Activated T-helper 17 cell treated with anti-CD3 and anti-CD28 coated beads, Interleukin-2, amount 50 U/mL, for 72 hours (primary cell): ENCODE data around the gene SLC6A7. TPM values are rescaled to one million over a fixed set of nuclear protein-coding genes. Genes with fewer than 3 reads are reported as not detected.

Experiments used
- ATAC-seq: fragments of 150-1000 bp; cut with Tn5 transposase; replicated peaks from 2 replicates; pipeline ENCODE4 v1.10.0; 2021; ENCODE audit warnings: mild to moderate bottlenecking, moderate library complexity
- H3K27ac Mint-ChIP-seq: one replicate; pipeline ENCODE4 v1.8.0; 2022; ENCODE audit warnings: mixed read lengths
- H3K27me3 Mint-ChIP-seq: one replicate; pipeline ENCODE4 v1.8.0; 2022; ENCODE audit warnings: mixed read lengths
- H3K36me3 Mint-ChIP-seq: one replicate; pipeline ENCODE4 v1.8.0; 2022; ENCODE audit warnings: low read depth, mild to moderate bottlenecking, mixed read lengths
- H3K4me1 Mint-ChIP-seq: one replicate; pipeline ENCODE4 v1.8.0; 2022; ENCODE audit warnings: mixed read lengths
- H3K4me3 Mint-ChIP-seq: one replicate; pipeline ENCODE4 v1.8.0; 2022; ENCODE audit warnings: mild to moderate bottlenecking, mixed read lengths
- H3K9me3 Mint-ChIP-seq: one replicate; pipeline ENCODE4 v1.8.0; 2022; ENCODE audit warnings: mixed read lengths
- total RNA-seq, 2 donors: library from RNA; stranded (reverse); gene quantifications; one replicate each; pipeline ENCODE4 v1.2.3, GENCODE V29; 2022

Gene SLC6A7
- total RNA-seq, 2 donors from 2014 or later = not detected

- no peak overlapping the region for H3K27ac Mint-ChIP-seq
- no peaks in the 10 kb centered on the region for H3K4me1 Mint-ChIP-seq
- peaks cover 5% of the 10 kb centered on the region for H3K27me3 Mint-ChIP-seq
- no peaks in the 10 kb centered on the region for H3K36me3 Mint-ChIP-seq
- H3K9me3 Mint-ChIP-seq = no peaks in the 10 kb centered on the region
- no peak overlapping the region for H3K4me3 Mint-ChIP-seq
- no peak for ATAC-seq
Measured at GRCh38 chr5:150251504-150251903, 61.6 kb downstream of the SLC6A7 start.

DNA sequence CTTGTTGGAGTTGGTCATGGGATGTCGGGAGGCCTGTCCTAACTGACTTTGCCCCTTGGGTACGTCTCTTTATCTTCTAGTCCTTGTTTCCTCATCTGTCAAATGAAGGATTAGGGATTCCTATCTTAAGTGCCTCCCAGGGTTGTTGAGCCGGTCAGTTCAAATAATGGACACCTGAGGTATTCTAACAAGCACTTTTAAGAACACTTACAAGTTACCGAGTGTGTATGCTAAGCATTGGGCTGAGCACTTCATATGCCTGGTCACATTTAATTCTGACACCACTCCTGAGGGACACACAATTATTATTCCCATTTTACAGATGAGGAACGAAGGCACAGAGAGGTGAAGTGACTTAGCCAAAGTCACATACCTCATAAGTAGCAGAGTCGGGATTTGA, 62.6 kb downstream of the SLC6A7 start:
- no peaks in the 10 kb centered on the region for H3K4me1 Mint-ChIP-seq
- peaks cover 5% of the 10 kb centered on the region for H3K27me3 Mint-ChIP-seq
- H3K9me3 Mint-ChIP-seq = no peaks in the 10 kb centered on the region
- no peak for ATAC-seq
- no peaks in the 10 kb centered on the region for H3K36me3 Mint-ChIP-seq
- no peak overlapping the region for H3K4me3 Mint-ChIP-seq
- H3K27ac Mint-ChIP-seq = no peak overlapping the region

DNA sequence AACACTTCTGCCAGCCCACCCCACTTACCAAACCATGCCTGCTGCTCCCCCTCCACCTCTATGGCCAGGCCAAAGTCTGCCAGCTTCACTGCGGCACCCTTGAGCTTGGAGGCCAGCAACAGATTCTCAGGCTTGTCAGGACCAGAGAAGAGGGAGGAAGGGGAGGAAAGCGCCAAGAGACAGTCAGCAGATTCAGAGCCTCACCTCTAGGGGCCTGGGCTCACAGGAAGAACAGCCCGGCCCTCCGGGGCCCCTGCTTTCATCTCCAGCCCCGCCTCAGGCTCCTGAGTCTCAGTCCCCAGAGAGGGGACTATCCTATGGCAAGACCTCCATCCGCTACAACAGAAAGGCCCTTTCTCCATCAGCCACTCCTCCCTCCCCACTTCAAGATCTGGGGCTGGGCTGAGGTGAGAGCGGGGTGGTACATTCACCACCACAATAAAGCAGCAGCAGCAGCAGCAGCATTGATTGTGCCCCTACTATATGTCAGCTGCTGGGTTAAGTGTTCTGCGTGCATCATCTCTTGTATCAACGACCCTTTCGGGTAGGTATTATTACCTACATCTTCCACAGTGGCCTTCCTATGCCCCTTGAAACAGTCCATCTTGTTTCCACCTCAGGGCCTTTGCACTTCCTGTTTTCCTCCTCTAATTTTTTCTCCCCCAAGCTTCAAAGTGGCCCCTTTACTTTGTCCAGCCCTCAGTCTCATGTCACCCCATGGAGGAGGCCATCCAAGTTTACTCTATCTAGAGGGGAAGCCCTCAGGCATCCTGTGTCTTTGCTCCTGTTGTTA, 63.8 kb downstream of the SLC6A7 start:
- Mint-ChIP-seq H3K36me3 (no peaks in the 10 kb centered on the region), H3K4me1 (no peaks in the 10 kb centered on the region), H3K9me3 (no peaks in the 10 kb centered on the region), H3K27me3 (peaks cover 5% of the 10 kb centered on the region), H3K27ac (no peak overlapping the region), H3K4me3 (no peak overlapping the region)
- no peak for ATAC-seq

- Mint-ChIP-seq H3K9me3 (no peaks in the 10 kb centered on the region), H3K4me1 (no peaks in the 10 kb centered on the region), H3K4me3 (no peak overlapping the region), H3K27ac (no peak overlapping the region), H3K36me3 (no peaks in the 10 kb centered on the region), H3K27me3 (peaks cover 5% of the 10 kb centered on the region)
- no peak for ATAC-seq
Measured at GRCh38 chr5:150254363-150254762, 64.5 kb downstream of the SLC6A7 start.

GRCh38 chr5:150254774-150255173, 64.9 kb downstream of the SLC6A7 start:
- no peak overlapping the region for H3K4me3 Mint-ChIP-seq
- no peak for ATAC-seq
- no peaks in the 10 kb centered on the region for H3K4me1 Mint-ChIP-seq
- H3K9me3 Mint-ChIP-seq = no peaks in the 10 kb centered on the region
- H3K36me3 Mint-ChIP-seq = no peaks in the 10 kb centered on the region
- H3K27me3 Mint-ChIP-seq = peaks cover 4% of the 10 kb centered on the region
- H3K27ac Mint-ChIP-seq = no peak overlapping the region

GRCh38 chr5:150255659-150256409, 66.0 kb downstream of the SLC6A7 start:
- Mint-ChIP-seq H3K27me3 (no peaks in the 10 kb centered on the region), H3K4me3 (no peak overlapping the region), H3K27ac (no peak overlapping the region), H3K9me3 (no peaks in the 10 kb centered on the region), H3K4me1 (no peaks in the 10 kb centered on the region), H3K36me3 (no peaks in the 10 kb centered on the region)
- ATAC-seq = no peak

DNA sequence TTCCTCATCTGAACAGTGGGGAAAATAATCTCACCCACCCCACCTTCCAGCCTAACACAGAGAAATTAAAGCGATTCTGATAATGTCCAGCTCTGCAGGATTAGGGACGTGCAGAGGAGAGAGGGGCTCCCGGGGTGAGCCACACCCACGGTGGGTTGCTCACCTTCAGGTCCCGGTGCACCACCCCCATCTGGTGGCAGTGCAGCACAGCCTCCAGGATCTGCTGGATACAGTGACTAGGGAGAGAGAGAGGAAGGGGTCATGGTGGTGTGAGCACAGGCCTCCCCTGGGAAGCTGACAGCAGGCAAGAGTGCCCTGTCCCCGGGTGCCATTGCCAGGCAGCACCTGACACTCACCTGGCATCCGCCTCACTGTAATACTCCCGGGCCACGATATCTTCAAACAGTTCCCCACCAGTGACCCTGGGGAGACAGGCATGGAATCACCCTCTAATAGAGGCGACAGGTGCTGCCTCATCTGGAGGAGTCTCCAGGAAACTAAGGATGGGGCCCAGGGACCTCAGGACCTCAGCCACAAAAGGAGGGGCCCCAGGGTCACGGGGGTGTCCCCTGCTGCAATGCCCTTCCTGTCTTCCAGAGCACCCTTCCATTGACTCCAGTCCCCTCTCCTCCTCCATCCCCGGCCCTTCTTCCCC, 66.7 kb downstream of the SLC6A7 start:
- Mint-ChIP-seq H3K27ac (no peak overlapping the region), H3K4me1 (no peaks in the 10 kb centered on the region), H3K4me3 (no peak overlapping the region), H3K27me3 (no peaks in the 10 kb centered on the region), H3K9me3 (no peaks in the 10 kb centered on the region), H3K36me3 (no peaks in the 10 kb centered on the region)
- no peak for ATAC-seq

DNA sequence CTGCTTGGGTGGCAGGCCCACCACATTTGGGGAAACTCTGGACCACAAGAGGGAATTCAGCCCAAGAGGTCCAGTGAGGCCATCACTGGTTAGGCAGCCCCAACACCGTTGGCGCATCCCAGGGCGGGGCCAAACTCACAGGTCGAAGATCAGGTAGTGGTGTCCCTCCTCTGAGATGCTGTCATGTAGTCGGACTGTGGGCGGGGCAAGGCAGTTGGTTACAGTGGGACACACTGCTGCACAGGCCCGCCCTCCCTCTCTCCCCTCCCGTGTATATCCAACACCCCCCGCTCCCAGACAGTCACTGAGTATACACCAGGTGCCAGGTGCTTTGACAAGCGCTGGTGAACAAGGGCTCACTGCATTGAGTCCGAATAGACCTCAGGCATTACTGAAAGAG, 67.6 kb downstream of the SLC6A7 start:
- H3K4me1 Mint-ChIP-seq = no peaks in the 10 kb centered on the region
- no peaks in the 10 kb centered on the region for H3K36me3 Mint-ChIP-seq
- no peaks in the 10 kb centered on the region for H3K27me3 Mint-ChIP-seq
- H3K27ac Mint-ChIP-seq = no peak overlapping the region
- no peak for ATAC-seq
- no peak overlapping the region for H3K4me3 Mint-ChIP-seq
- no peaks in the 10 kb centered on the region for H3K9me3 Mint-ChIP-seq

GRCh38 chr5:150258130-150258529, 68.3 kb downstream of the SLC6A7 start:
- Mint-ChIP-seq H3K36me3 (no peaks in the 10 kb centered on the region), H3K4me3 (no peak overlapping the region), H3K27ac (no peak overlapping the region), H3K9me3 (no peaks in the 10 kb centered on the region), H3K4me1 (no peaks in the 10 kb centered on the region), H3K27me3 (no peaks in the 10 kb centered on the region)
- ATAC-seq = no peak

Other genes with a start within 250 kb of the SLC6A7 start
- gene PDE6A, start 245.3 kb upstream of the SLC6A7 start, total RNA-seq = not detected
- 1 to 10 TPM; 6.9 to 8.9 TPM for gene SLC26A2, start 229.3 kb upstream of the SLC6A7 start, total RNA-seq
- gene TIGD6, start 189.4 kb upstream of the SLC6A7 start, total RNA-seq = 1 to 10 TPM; 2.4 to 3.3 TPM
- 10 to 100 TPM; 28.2 to 42.6 TPM for gene HMGXB3, start 189.3 kb upstream of the SLC6A7 start, total RNA-seq
- 1 to 10 TPM in 1 of 2 donors, under 1 TPM in 1; 0.87 to 2.8 TPM for gene CSF1R, start 103.5 kb upstream of the SLC6A7 start, total RNA-seq
- under 1 TPM; 0.26 to 0.76 TPM for gene PDGFRB, start 34.2 kb upstream of the SLC6A7 start, total RNA-seq
- not detected for gene CDX1, start 23.3 kb upstream of the SLC6A7 start, total RNA-seq
- not detected for gene CAMK2A, start 99.7 kb downstream of the SLC6A7 start, total RNA-seq
- not detected for gene ARSI, start 112.8 kb downstream of the SLC6A7 start, total RNA-seq
- 100 to 1,000 TPM in 1 of 2 donors, 10 to 100 TPM in 1; 55.3 to 117 TPM for gene TCOF1, start 167.6 kb downstream of the SLC6A7 start, total RNA-seq
- gene CD74, start 222.8 kb downstream of the SLC6A7 start, total RNA-seq = 100 to 1,000 TPM; 265 to 629 TPM